22Rv1 (cell line): ENCODE results near the gene PTPRE.

Experiments
- ZFX ChIP-seq: fragments of 450-650 bp; IDR thresholded peaks from 2 replicates; pipeline ENCODE4 v1.6.1; 2017; ENCODE audit warnings: antibody characterized with exemption, borderline replicate concordance
- TF ChIP-seq, protein P1 (sequence below): fragments of 450-650 bp; IDR thresholded peaks from 2 replicates; pipeline ENCODE4 v1.5.1; 2017; ENCODE audit warnings: mild to moderate bottlenecking

DNA sequence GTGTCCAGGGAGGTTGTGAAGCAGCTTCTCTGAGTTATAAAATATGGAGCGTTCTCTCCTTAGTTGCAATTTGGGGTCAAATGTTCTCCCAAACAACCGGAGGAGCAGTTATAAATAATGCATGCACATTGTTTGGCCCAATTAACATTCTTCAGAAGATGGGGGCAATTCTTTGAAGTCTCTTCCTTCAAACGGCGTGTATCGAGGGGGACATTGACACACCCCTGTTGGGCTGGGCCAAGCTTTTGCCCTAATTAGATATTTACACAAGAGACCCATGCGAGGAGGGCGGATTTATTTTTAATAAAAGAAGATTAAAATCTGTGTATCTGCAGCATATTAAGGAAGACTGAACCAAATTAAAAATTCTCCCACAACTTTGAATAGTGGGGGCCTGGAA is 107.3 kb downstream of the PTPRE start:
- TF ChIP-seq, protein P1, sequence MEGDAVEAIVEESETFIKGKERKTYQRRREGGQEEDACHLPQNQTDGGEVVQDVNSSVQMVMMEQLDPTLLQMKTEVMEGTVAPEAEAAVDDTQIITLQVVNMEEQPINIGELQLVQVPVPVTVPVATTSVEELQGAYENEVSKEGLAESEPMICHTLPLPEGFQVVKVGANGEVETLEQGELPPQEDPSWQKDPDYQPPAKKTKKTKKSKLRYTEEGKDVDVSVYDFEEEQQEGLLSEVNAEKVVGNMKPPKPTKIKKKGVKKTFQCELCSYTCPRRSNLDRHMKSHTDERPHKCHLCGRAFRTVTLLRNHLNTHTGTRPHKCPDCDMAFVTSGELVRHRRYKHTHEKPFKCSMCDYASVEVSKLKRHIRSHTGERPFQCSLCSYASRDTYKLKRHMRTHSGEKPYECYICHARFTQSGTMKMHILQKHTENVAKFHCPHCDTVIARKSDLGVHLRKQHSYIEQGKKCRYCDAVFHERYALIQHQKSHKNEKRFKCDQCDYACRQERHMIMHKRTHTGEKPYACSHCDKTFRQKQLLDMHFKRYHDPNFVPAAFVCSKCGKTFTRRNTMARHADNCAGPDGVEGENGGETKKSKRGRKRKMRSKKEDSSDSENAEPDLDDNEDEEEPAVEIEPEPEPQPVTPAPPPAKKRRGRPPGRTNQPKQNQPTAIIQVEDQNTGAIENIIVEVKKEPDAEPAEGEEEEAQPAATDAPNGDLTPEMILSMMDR, result no peak
- no peak for TF ChIP-seq ZFX
